Stimulated activated CD4-positive, alpha-beta T cell treated with anti-CD3 and anti-CD28 coated beads, Interleukin-4, amount 100 ng/mL, for 1 hour (primary cell): ENCODE results near the gene POU3F2.

Experiments used
- DNase-seq: peaks from one replicate; pipeline ENCODE4 v3.0.0-alpha.2; 2020

The POU3F2 gene

GRCh38 chr6:98831057-98831958 lies 3.1 kb upstream of the POU3F2 start:
- DNase-seq = no peak

- no peak for DNase-seq
Observed at GRCh38 chr6:98831959-98832283, 2.5 kb upstream of the POU3F2 start.

- no peak for DNase-seq
Observed at GRCh38 chr6:98832284-98833056, 1.9 kb upstream of the POU3F2 start.

DNA sequence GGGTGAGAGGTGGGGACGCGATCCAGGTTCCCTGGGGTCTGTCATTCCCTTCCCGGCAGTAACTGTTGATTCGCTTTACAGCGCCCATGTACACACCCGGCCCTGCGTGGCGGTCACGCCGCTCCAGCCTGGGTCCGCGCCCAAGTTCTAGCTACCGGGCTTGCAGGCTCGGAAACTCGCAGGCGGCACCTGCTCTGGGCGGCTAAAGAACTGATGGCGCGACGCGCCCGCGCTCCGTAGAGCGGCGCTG lies 1.4 kb upstream of the POU3F2 start:
- DNase-seq = no peak

- DNase-seq = no peak
Observed at GRCh38 chr6:98833307-98834059, 891 bp upstream of the POU3F2 start.

- no peak for DNase-seq
Observed at GRCh38 chr6:98835149-98836024, 1.0 kb downstream of the POU3F2 start.

DNA sequence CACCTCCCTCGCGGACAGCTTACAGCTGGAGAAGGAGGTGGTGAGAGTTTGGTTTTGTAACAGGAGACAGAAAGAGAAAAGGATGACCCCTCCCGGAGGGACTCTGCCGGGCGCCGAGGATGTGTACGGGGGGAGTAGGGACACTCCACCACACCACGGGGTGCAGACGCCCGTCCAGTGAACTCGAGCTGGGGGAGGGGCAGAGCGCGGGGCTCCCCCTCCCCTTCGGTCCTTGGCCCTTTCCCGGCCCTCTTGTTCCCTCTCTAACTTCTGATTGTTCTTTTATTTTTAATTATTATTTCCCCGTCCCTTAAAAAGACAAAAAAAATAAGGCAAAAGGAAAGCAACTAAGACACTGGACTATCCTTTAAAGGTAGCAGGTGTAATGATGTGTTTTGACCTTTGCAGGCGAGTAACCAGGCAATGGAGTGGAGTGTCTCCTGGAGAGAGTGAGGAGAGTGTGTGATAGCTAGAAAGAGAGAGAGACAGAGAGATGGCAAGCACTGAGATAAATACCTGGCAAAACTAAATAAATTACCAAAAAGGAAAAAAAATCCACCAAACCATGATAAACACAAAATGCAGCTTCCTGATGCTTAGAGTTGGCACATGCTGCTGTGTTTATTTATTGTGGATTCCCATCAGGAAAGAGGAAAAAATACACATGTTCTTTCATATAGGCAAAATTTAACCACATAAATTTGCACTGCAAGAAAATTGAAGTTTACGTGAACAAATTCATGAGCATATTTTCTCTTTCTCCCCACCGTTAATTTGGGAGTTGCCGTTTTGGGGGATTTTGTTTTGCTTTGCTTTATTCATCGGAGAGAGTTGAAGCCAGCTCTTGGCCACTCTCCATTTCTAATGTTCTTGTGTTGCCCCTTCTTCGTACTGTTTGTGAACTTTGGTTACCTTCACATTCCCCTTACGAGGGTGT lies 1.9 kb downstream of the POU3F2 start:
- DNase-seq = no peak

DNA sequence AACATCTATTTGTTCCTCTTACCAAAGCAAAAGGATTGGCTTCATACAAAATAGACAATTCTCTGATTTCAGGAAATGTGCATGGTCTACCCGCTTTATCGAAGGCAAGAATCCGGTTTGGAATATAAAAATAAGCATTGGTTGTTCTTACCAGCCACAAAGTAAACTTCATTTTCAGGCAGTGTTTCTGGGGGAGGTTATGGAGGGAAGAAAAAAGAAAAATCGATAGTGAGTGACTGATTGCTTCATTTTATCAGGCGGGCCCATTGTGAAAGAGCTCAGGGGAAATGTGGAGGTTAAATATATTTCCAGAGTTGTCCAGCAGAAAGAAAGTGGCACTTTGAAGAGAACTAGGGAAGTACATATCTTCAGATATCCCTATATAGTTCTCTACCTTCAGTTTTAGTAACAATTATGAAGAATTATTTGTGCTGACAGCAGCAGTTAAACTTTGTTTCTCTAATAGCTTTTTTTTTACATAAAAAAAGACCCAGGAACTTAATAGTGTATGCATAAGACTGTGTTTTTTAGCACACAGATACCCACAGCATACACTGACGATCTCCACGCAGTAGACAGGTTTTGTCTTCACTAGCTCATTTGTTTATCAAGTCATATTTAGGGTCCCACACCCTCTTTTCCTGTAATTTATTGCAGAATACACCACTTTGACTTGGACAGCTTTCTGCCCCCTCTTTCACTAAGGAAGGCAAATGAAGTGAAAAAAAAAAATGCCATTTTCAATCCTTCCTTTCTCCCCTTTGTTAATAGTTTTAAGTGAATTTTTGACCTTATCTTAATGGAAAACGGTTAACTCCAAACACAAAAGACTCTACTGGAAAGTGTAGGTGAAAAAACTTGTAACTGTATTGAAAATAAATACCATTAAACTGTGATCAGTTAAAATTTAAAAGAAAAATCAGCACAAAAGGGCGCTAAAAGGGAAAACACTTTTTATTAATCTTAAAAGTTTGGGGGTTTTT lies 2.9 kb downstream of the POU3F2 start:
- no peak for DNase-seq

DNA sequence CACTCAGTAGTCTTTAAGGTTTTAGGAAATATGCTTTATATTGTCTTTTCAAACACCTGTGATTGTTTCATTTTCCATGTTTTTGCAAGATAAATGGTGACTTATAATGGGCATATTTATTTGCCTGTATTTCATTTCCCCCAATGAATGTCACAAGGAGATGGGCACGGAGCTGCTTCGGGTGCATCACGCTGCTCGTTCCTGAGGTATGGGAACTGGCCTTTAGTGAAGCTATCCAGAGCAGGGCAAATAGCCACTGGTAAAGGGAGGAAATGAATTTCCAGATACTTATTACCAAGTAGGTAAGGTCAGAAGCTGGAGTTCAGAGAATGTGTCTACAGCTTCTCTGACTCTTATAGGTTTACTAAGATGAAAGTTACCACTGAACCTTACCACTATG lies 3.7 kb downstream of the POU3F2 start:
- no peak for DNase-seq

- no peak for DNase-seq
Observed at GRCh38 chr6:98838975-98839374, 4.6 kb downstream of the POU3F2 start.

DNA sequence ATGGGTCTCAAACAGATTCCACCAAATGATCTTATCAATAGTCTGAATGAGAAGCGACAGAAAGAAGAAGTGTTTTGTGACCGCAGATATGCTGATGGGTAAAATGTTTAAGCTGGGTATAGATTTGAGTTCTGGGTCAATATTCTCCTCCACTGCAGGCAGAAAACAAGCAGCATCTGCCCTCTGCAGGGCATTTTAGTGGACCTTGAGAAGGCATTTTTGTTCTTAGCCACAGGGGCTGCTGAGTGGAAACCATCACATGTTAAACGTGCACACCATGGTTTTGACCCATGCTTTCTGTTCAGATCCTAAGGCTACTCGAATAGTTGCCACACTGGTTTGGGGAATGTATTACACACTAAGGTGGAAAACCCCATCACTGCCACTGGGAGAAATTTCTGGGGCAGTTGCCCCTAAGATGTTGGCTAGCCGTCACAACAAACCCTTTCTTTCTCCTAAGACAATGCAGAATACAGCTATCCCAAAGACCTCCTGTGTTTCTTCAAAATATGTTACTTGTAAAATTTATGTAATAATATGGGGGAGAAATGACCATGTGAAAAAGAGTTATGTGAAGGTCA lies 5.5 kb downstream of the POU3F2 start:
- DNase-seq = no peak

DNA sequence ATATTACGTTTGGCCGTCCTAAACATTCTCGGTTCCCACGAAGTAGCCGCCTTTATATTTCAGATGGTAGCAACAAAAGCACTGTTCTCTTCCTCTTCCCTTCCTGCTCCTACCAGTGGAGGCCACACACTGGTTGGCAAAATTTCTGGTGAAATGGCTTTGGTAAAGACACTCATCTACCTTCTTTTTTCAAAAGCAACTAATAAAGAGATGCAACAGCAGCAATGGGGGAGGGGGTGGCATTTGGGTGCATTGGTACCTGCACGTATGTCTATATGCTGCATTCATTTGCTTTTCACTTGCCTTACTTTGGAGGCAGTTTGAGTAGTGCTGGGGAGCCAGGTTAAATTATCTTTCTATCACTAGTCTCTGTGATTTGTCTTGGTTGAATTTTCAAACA lies 6.0 kb downstream of the POU3F2 start:
- no peak for DNase-seq

GRCh38 chr6:98840996-98841513 lies 6.7 kb downstream of the POU3F2 start:
- DNase-seq = no peak

GRCh38 chr6:98841621-98842341 lies 7.4 kb downstream of the POU3F2 start:
- no peak for DNase-seq

DNA sequence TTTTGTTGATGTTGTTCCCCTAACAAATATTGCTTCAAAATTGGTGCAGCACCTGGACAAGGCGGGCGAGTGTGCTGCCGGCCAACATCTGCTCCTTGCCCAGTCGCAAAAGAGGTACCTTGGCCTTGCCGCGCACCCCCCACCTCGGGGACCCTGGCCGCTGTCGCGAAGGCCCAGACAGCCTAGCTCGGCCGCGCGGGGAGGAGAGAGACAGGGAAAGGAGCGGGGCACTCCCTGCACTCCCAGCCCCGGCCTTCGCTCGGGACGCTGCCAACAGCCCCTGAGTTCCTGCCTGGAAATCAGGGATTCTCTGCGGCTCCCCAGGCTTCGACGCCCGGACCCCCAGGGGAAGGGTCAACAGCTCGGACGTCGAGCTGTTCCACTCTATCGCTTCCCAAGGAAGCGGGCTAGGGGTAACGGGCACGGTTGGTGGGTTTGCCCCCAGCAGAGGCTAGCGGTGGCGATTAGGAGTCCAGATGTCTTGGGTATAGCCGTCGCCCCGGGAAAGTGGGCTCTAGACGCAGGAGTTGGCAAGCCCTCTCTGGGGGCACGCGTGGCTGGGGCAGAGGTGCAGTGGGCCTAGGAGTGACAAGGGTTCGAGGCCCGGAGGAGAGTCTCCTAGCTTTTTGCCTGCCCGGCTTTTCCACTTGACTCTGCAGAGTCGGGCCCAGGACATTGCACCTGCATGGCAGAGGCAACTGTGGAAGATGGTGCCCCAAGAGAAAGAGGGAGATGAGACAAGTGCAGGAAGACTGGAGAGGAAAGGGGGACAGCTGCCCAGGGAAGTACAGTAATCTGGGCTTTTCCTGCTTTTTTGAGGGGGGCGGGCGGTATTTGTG lies 8.2 kb downstream of the POU3F2 start:
- DNase-seq = no peak

DNA sequence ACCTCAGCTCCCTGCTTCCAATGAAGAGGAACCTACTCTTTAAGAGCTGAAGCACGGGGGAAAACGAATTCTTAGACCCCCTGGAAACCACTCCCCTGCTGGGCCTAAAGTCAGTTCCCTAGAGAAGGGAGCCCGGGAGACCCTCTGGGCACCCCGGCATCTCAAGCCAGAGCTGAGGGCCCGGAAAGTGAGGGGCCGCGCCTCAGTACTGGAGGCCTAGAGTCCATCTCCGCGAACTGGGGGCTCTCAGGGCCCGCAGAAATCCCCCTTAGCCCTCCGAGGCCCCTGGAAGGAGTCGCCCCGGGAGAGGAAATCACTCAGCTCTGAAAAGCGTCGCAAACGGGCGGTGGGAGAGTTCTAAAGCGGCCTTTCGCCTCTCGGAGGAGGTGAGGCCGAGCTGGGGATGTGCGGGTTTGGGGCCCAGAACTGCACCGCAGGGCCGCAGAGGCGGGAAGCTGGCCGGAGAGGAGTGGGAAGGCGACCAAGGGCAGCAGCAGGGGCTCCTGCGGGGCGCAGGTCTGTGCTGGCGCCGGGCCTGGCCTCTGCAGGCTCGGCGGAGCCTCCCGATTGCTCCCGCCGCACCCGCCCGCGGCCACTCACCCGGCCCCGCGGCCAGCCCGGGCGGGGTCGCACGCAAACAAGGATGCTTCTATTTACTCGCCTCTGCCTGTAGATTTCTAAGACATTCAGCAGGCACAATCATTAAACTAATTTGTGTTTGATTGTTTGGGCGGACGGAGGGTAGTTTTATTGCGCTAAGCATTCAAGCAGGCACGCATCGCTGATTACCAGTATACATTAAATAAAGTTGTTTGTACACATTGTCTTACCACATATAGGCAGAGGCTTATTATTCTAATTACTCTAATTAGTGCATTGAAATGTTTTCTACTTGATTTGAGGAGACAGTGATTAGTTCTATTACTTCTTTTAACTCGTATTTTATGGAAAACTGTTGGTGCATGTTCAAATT lies 9.2 kb downstream of the POU3F2 start:
- DNase-seq = no peak
